Measurements from ENCODE around the gene CADPS.

Gene CADPS

GRCh38 chr3:62373215-62373614 is 502.0 kb downstream of the CADPS start, which contains the start of gene FEZF2:
TSS of gene FEZF2 (minus strand) at chr3:62373550. CDS start at chr3:62372868, 682 bp downstream.
- Histone ChIP-seq H3K36me3 (no peaks in the 10 kb centered on the region), H3K27me3 (peaks cover 81% of the 10 kb centered on the region), H3K4me3 (ENCODE audit: low read depth, low read length) (peak within 1 kb of the TSS; percentile 21), H3K9me3 (peaks cover 3% of the 10 kb centered on the region; the same call in 1 of the 2 replicates), H3K4me1 (no peaks in the 10 kb centered on the region)
- no peak for TF ChIP-seq CTCF (IDR thresholded peaks at IDR 0.05; ENCODE audit: low read depth, low read length)
- peak; percentile 11 for DNase-seq

DNA sequence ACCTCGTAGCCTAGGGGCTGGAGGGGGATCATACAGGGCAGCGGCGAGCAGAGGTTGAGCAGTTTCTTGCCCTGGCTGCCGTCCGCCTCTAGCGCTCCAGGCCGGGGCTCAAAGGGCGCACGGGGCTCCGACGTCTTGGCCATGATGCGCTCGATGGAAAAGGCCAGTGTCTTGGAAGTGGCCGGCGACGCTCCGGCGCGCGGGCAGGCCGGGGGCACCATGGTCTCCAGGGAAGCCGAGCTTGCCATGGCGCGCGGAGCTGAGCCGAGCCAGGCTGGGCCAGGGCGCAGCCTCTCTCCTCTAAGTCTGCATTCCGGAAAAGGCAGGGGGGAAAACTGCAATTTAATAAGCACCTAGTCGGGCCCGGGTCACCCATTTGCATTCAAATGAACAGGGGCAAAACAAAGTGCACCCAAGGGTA is 502.6 kb downstream of the CADPS start:
- peak overlapping the region; percentile 14; the same call in 1 of the 2 replicates for H3K4me3 ChIP-seq (ENCODE audit: low read depth, low read length)

DNA sequence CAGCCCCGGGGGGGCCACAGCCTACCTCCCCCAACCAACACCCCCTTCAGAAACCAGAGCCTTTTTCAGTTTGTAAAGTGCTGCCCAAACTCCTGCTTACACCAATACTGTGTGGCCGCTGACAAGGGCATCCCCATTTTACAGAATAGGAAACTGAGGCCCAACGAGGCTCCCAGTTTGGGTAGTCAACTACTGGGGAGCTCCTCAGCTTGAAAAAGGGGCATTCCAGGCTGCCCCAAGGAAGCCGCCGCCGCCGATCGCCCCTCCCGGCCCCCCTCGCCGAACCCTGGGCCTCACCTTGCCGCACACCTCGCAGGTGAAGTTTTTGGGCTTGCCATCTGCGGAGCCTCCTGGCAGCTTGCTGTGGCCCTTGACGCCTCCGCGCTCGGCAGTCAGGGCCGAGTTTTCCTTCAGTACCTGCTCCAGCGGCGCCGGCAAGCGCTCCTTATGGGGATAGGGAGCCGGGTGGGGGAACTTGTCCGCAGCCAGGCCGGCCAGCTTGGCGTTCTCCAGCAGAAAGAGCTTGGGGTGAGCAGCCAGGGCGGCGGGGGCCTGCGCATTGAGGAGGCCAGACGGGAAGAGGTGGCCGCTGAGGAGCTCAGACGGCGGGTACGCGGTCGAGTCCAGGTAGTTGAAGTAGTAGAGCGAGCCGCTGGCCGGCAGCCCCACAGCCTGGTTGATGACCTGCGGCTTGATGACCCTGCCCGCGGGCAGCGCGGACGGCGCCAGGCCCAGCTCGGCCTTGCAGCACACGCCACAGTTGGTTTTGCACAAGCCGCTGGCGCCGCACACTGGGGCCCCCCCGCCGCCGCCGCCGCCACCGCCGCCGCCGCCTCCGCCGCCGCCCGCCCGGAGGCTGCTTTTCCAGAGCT is 503.3 kb downstream of the CADPS start:
- Histone ChIP-seq H3K9me3 (peaks cover 4% of the 10 kb centered on the region; the same call in 1 of the 2 replicates), H3K4me3 (ENCODE audit: low read depth, low read length) (no peak overlapping the region), H3K36me3 (no peaks in the 10 kb centered on the region), H3K4me1 (no peaks in the 10 kb centered on the region), H3K27me3 (peaks cover 93% of the 10 kb centered on the region)
- peak; percentile 21 for DNase-seq
- TF ChIP-seq CTCF (IDR thresholded peaks at IDR 0.05; ENCODE audit: low read depth, low read length) = no peak

More for the DNA sequence above, 502.6 kb downstream of the CADPS start:
- Histone ChIP-seq H3K9me3 (peaks cover 4% of the 10 kb centered on the region; the same call in 1 of the 2 replicates), H3K27me3 (peaks cover 86% of the 10 kb centered on the region), H3K4me1 (no peaks in the 10 kb centered on the region), H3K36me3 (no peaks in the 10 kb centered on the region)
- peak; percentile 12 for DNase-seq
- no peak for TF ChIP-seq CTCF (IDR thresholded peaks at IDR 0.05; ENCODE audit: low read depth, low read length)

- Histone ChIP-seq H3K9me3 (peaks cover 4% of the 10 kb centered on the region; the same call in 1 of the 2 replicates), H3K4me1 (no peaks in the 10 kb centered on the region), H3K27me3 (peaks cover 98% of the 10 kb centered on the region), H3K4me3 (ENCODE audit: low read depth, low read length) (no peak overlapping the region), H3K36me3 (no peaks in the 10 kb centered on the region)
- no peak for TF ChIP-seq CTCF (IDR thresholded peaks at IDR 0.05; ENCODE audit: low read depth, low read length)
- peak; percentile 8 for DNase-seq
These were observed 504.1 kb downstream of the CADPS start for GRCh38 chr3:62370858-62371719.

GRCh38 chr3:62370112-62370857 is 504.9 kb downstream of the CADPS start:
- no peaks in the 10 kb centered on the region for H3K36me3 ChIP-seq
- DNase-seq = peak; percentile 28
- H3K9me3 ChIP-seq = peaks cover 4% of the 10 kb centered on the region; the same call in 1 of the 2 replicates
- no peak overlapping the region for H3K4me3 ChIP-seq (ENCODE audit: low read depth, low read length)
- TF ChIP-seq CTCF (IDR thresholded peaks at IDR 0.05; ENCODE audit: low read depth, low read length) = no peak
- H3K27me3 ChIP-seq = peaks cover 94% of the 10 kb centered on the region
- no peaks in the 10 kb centered on the region for H3K4me1 ChIP-seq

Data from BE2C (cell line).